Fibroblast of skin of left biceps (primary cell): ENCODE data around the gene RBBP8NL.

ENCODE experiments used
- DNase-seq, 2 experiments: peaks; one replicate each; pipeline ENCODE4 v3.0.0-alpha.2; 2013; ENCODE audit warnings: low read depth in 2 of 2

RBBP8NL gene

DNA sequence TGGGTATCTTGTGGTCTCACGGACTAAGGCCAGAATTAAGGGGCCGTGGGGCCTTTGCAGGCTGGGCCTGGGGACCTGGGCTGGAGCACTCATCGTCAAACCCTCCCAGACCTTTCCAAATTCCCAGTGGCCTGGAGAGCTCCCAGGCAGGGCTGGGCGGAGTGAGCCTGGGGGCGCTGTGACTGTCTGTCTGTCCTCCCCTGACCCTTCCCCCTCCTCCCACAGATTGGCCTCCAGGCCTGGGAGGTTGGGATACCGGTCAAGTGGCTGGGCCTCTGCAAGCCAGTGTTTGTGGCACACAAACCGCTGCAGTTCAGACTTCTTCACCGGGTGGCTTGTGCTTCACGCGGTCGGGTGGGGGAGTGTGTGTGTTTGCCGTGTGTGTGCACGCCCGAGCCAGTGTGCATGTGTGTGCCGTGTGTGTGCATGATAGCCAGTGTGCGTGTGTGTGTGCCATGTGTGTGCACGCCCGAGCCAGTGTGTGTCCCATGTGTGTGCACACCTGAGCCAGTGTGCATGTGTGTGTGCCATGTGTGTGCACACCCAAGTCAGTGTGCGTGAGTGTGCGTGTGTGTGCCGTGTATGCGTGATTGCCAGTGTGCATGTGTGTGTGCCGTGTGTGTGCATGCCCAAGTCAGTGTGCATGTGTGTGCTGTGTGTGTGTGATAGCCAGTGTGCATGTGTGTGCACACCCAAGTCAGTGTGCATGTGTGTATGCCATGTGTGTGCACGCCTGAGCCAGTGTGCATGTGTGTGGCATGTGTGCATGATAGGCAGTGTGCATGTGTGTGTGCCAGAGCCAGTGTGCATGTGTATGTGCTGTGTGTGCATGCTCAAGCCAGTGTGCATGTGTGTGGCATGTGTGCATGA lies 6.3 kb downstream of the RBBP8NL start:
- no peak for DNase-seq

DNA sequence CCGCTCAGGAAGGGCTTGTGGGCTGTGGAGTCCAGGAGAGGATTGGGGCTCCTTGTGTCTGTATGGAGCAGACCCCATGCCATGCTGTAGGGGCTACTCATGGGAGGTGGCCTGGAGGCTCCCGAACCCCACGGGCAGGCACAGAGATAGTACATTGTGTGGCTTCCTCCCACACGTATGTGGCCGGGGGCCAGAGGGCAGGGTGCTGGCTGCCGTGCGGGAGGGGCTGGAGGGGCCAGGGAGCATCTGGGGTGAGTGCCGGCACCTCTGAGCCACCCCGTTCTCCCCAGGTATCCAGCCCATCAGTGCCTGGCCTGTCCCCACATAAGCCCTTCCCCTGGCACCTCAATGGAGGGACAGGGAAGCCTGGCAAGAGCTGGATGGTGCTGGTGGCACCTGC lies 7.6 kb downstream of the RBBP8NL start:
- DNase-seq, result no peak

- DNase-seq, result no peak
These were observed 8.4 kb downstream of the RBBP8NL start for GRCh38 chr20:62418709-62419487.

GRCh38 chr20:62417981-62418708 lies 9.2 kb downstream of the RBBP8NL start:
- no peak for DNase-seq

GRCh38 chr20:62416651-62417637 lies 10.4 kb downstream of the RBBP8NL start:
- no peak for DNase-seq

DNA sequence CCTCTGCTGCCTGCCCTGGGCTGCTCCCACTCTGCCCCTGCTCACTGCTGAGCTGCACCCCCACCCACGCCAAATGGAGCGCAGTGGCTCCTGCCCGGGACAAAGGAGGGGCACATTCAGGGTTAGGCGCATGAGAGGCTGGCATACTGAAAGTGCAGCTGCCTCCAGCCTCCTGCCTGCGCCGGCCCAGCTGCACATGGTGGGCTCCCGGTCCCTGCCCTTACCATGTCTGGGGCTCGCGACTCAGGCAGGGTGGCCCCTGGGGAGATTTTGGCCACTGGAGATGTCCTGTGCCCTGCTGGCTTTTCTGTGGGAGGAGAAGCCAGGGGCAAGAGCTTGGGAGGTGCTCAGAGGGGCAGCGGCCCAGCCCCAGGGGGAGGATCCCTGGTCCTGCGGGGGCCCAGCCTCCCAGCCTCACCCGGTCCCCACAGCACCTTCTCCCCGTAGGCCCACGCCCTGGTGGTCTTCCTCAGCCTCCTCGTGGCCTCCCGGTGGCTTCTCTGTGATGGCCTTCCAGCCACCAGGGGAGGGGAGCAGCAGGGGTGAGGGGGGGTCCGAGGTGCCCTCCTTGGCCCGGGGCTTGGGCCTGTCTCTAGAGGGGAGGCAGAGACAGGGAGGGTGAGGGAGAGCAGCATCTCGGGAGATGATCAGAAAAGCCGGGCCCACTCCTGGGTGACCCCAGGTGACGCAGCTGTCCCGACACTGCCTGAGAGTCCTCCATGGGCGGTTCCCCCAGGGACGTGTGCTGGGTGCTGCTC lies 11.8 kb downstream of the RBBP8NL start:
- no peak for DNase-seq

- no peak for DNase-seq
These were observed 13.3 kb downstream of the RBBP8NL start for GRCh38 chr20:62413896-62414481.

DNA sequence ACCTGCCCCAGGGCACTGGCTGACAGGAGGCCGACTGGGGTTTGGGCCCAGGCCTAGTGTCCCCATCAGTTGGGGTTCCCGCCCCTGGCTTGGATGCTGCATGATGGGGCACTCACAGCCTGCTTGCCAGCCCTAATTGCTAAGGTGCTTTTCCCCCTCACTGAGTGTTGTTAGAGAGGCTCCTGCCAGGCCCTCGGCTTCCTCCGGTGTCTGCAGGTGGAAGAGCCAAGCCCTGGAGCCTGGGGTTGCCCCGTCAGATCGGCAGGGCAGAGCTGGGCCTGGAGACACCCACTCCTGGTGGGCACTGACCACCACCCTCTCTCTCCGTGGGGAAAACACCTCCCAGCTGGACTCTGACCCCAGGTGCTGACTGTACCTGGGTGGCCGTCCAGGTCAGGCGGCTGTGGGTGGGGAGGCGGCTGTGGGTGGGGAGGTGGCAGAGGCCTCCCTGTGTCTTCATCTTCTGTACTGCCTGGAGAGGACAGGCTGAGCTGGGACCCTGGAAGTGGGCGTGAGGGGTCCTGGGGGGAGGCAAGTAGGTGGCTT lies 14.2 kb downstream of the RBBP8NL start:
- no peak for DNase-seq

DNA sequence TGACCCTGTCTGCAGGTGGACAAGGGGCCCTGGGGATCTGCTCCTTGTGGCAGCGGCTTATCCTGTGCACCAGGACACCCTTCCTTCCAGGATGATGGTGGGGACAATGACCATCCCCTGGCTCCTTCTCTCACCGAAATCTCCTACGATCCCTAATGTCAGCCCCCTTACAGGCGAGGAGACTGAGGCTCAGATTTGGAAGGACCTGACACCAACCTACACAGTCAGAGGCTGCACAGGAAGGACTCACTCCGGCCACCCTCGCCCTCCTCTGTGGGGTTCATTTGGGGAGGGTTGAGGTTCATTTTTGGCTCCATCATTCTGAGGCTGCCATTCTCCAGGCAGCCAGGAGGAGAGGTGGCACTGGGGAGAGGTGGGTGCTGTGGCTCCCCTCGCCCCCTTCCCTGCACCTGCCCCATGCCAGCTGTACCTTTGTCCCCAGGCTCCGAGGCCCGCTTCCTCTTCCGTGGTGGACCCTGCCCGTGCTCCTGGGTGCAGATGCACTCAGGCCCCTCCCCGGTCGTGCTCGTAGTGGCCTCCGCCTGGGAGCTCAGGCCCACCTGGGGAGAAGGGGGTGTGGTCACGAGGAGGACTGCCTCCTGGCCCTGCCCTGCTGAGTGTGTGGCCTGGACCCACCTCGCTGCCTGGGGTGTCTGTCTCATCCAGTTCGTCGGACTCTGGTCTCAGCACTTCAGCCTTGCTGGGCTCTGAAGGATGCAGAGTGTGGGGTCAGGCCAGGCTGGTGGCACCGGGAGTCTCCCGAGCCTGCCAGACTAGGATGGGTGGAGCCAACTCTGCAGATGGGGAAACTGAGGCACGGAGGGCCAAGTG lies 14.9 kb downstream of the RBBP8NL start:
- no peak for DNase-seq

DNA sequence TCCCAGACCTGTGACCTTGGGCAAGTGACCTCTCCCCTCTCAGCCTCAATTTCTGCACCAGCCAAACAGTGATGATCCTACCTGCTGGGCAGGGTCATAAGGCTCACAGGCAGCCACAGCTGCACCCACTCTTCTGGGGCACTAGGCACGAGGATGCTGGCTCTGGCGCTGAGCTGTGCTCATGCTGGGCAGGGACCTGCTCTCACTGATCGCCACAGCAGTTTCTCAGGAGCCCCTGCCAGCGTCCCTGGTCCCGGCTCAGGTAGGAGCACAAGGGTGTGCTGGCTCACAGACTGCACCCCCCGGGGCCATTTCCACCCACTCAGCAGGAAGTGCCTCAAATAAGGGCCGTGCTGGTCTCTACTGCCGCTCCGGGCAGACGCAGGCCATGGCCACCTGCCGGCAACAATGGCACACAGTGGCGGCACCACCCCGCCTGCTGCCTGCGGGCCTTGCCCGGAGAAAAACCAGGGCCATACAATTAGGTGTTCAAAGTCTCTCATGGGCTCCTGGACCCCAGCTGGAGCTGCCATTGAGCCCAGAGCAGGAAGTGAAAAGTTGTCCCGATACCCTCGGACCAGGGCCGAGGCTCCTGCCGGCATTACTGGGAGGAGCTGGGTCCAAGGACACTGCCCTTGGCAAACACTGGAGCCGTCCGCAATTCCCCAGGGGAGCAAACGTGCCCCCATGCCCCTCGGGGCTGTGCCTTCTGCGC lies 15.7 kb downstream of the RBBP8NL start:
- no peak for DNase-seq

DNA sequence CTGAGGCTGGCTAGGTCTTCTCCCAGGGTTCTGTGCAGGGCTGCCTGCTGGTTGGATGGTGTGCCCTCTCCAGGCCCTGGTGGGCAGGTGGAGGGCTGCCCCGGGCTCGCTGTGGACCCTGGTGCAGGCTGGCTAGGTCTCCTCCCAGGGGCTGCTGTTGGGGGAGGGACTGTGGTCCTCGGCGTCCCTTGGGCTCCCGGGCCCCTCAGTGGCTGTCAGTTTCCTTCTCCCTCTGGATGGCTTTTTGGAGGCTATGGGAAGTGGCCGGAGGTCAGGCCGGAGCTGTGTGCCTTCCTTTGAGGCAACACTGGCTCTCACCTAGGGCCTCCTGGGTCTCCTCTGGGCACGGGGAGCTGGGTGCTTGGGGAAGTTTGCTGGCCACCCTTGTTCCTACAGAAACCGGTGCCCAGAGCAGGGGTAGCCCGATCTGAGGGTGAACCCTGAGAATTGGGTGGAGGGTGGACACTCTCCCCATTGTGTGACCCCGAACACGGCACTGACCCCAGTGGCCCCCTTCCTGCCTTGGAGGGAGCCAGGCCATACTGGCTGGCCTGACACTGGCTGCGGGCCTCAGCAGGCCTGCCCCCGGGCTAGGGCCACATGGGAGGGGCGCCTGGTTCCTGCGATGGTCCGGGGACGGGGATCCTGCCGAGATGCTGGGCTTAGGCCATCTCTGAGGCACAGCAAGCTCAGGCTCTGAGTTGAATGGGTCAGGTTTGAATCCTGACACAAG lies 16.4 kb downstream of the RBBP8NL start:
- no peak for DNase-seq

GRCh38 chr20:62409931-62410745 lies 17.2 kb downstream of the RBBP8NL start:
- no peak for DNase-seq

- DNase-seq, result no peak
These were observed 18.1 kb downstream of the RBBP8NL start for GRCh38 chr20:62409086-62409853.

DNA sequence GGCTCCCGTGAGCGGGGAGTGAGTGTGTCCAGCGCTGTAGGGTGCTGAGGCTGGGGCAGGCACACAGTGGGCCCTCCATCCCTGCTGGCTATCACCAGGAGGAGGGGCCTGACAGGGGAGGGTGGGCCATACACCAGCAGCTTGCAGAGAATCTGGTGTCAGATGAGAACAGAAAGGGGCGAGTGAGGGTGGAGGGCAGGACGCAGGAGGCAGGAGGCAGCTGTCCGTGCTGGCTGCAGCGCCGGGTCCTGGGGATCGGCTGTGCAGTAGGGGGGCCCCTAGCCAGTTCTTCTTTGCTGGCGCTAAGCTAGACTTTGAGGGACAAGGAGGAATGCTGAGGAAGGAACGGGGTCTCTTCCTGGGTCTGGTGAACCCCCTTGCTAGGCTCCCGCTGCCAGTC lies 18.7 kb downstream of the RBBP8NL start:
- DNase-seq, result no peak

GRCh38 chr20:62408055-62408454 lies 19.3 kb downstream of the RBBP8NL start:
- no peak for DNase-seq
